Ishikawa (cell line): ENCODE measurements around the gene CCDC81.

ENCODE experiments used
- CEBPB ChIP-seq: IDR thresholded peaks from 2 replicates; pipeline ENCODE4 v1.6.1; 2012
- CREB1 ChIP-seq: IDR thresholded peaks from 2 replicates; pipeline ENCODE4 v1.6.1; 2012; ENCODE audit warnings: low read depth
- EGR1 ChIP-seq: IDR thresholded peaks from 2 replicates; pipeline ENCODE4 v1.6.1; 2012
- EP300 ChIP-seq: IDR thresholded peaks from 2 replicates; pipeline ENCODE4 v1.6.1; 2012; ENCODE audit warnings: borderline replicate concordance
- FOXM1 ChIP-seq: IDR thresholded peaks from 2 replicates; pipeline ENCODE4 v1.6.1; 2012; ENCODE audit warnings: low read depth, borderline replicate concordance
- MAX ChIP-seq: IDR thresholded peaks from 2 replicates; pipeline ENCODE4 v1.6.1; 2012
- NFIC ChIP-seq: IDR thresholded peaks from 2 replicates; pipeline ENCODE4 v1.6.1; 2012
- RAD21 ChIP-seq: IDR thresholded peaks from 2 replicates; pipeline ENCODE4 v1.6.1; 2012; ENCODE audit warnings: low read depth
- REST ChIP-seq: IDR thresholded peaks from 2 replicates; pipeline ENCODE4 v1.6.1; 2012; ENCODE audit warnings: low read depth, mild to moderate bottlenecking
- TAF1 ChIP-seq: IDR thresholded peaks from 2 replicates; pipeline ENCODE4 v1.6.1; 2012; ENCODE audit warnings: low read depth, mild to moderate bottlenecking
- TCF12 ChIP-seq: IDR thresholded peaks from 2 replicates; pipeline ENCODE4 v1.6.1; 2012; ENCODE audit warnings: low read depth
- TEAD4 ChIP-seq: IDR thresholded peaks from 2 replicates; pipeline ENCODE4 v1.6.1; 2012
- USF1 ChIP-seq: IDR thresholded peaks from 2 replicates; pipeline ENCODE4 v1.6.1; 2012
- YY1 ChIP-seq: IDR thresholded peaks from 2 replicates; pipeline ENCODE4 v1.6.1; 2012; ENCODE audit warnings: low read depth
- ZBTB7A ChIP-seq: IDR thresholded peaks from 2 replicates; pipeline ENCODE4 v1.6.1; 2012; ENCODE audit warnings: low read depth

The CCDC81 gene

GRCh38 chr11:86440843-86441242, 66.2 kb downstream of the CCDC81 start:
- TF ChIP-seq ZBTB7A (no peak), REST (no peak), TAF1 (no peak), EGR1 (no peak), TCF12 (no peak), NFIC (no peak), USF1 (no peak), TEAD4 (no peak), YY1 (no peak), FOXM1 (no peak), RAD21 (no peak), CREB1 (no peak), EP300 (no peak), MAX (no peak), CEBPB (no peak)

GRCh38 chr11:86442420-86442819, 67.7 kb downstream of the CCDC81 start:
- TF ChIP-seq NFIC, result no peak
- TF ChIP-seq FOXM1, result no peak
- no peak for TF ChIP-seq TCF12
- no peak for TF ChIP-seq CREB1
- TF ChIP-seq YY1, result no peak
- no peak for TF ChIP-seq MAX
- no peak for TF ChIP-seq RAD21
- TF ChIP-seq EGR1, result no peak
- TF ChIP-seq EP300, result no peak

- TF ChIP-seq RAD21 (no peak), REST (no peak), YY1 (no peak), USF1 (no peak), CEBPB (no peak), TCF12 (no peak), FOXM1 (no peak), NFIC (no peak), CREB1 (no peak), EGR1 (no peak), MAX (no peak), TAF1 (no peak)
These were observed 68.1 kb downstream of the CCDC81 start for GRCh38 chr11:86442827-86443226.

GRCh38 chr11:86443415-86443814, 68.7 kb downstream of the CCDC81 start:
- TF ChIP-seq YY1 (no peak), CEBPB (no peak), FOXM1 (no peak), EGR1 (no peak), MAX (no peak), USF1 (no peak), EP300 (no peak), TEAD4 (no peak), TAF1 (no peak), NFIC (no peak), RAD21 (no peak), TCF12 (no peak)

- no peak for TF ChIP-seq USF1
- no peak for TF ChIP-seq EGR1
- no peak for TF ChIP-seq EP300
These were observed 70.3 kb downstream of the CCDC81 start for GRCh38 chr11:86444981-86445380.
